HG03097 (cell line): ENCODE measurements around the gene CDCA5.
"Not testable (repeated sequence)": the region's sequence is repeated elsewhere in the genome, so short reads cannot be mapped to it uniquely, and the experiment has no call there.

Experiments used
- ATAC-seq: cut with Tn5 transposase; IDR thresholded peaks from one replicate; pipeline ENCODE4 v1.9.1; 2021; ENCODE audit not compliant: unreplicated experiment, low FRiP score

CDCA5 gene

GRCh38 chr11:65120831-65121230 lies 37.0 kb upstream of the CDCA5 start:
- no peak for ATAC-seq

- ATAC-seq: no peak
Measured at GRCh38 chr11:65119670-65119995, 35.8 kb upstream of the CDCA5 start.

- not testable (repeated sequence) for ATAC-seq
Measured at GRCh38 chr11:65118891-65119669, 35.2 kb upstream of the CDCA5 start.

DNA sequence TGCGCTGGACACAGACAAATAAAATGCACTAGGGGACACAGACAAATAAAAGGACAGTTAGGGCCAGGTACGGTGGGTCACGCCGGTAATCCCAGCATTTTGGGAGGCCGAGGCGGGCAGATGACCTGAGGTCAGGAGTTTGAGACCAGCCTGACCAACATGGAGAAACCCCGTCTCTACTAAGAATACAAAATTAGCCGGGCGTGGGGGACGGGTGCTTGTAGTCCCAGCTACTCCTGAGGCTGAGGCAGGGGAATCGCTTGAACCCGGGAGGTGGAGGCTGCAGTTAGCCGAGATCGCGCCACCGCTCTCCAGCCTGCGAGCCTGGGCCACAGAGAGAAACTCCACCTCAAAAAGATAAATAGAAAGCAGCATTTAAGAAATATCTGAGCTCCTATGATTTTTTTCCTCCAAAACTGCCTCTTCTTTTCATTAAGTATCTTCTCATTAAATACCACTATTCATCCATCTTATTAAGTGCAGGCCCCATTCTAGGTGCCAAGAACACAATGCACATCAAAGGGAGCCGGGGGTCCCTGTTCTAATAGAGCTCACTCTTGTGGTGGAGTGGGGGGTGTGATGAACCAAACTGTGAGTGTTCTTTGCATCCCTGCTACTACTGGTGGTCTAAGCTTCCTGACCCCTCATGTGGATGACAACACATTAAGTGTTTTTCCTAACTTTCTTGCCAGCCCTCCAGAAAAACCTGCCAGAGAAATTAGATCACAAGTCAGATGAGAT lies 34.4 kb upstream of the CDCA5 start:
- no peak for ATAC-seq

DNA sequence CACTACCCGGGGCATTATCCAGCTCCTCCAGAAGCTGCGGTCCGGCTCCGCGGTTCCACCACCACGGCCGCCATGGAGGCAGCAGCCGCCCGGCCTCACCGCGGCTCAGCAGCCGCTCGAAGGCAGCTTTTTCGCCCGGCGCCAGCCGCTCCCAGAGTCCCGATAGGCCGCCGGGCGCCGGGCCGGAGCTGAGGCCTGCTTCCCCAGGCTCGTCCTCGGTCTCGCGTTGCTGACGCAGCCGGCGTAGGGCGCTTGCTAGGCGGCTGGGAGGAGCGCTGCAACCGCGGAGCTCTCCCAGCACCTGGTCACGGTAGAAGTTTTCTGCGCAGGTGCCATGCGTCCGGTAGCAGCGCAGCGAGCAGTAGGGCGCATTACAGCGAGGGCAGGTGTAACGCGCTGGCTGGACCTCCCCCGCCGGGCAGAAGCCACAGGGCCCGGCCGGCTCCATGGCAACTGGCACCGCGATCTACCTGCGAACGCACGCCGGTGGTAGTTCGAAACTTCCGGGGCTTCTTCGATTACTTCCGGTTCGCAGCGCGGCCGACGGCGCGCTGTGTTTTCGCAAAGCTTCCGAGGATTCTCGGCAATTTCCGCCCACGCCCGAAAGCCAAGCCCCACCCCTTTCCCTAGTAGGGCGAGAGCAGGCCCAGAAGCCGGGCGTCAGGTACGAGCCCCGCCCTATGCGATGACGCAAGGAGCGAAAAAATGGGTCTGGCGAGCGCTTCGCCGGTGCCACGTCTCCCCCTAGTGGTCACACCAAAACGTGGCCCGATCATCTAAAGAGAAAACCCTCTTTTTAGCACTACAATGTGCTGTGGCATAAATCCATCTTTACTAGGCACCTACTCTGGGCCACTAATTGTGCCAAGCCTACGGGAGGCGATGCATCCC lies 33.6 kb upstream of the CDCA5 start, which contains the start of gene ZNHIT2:
TSS of gene ZNHIT2 (minus strand) at position 496 of the 891 bp plus-strand sequence. CDS start at position 448, 48 bp downstream.
- peak; percentile 56 for ATAC-seq

DNA sequence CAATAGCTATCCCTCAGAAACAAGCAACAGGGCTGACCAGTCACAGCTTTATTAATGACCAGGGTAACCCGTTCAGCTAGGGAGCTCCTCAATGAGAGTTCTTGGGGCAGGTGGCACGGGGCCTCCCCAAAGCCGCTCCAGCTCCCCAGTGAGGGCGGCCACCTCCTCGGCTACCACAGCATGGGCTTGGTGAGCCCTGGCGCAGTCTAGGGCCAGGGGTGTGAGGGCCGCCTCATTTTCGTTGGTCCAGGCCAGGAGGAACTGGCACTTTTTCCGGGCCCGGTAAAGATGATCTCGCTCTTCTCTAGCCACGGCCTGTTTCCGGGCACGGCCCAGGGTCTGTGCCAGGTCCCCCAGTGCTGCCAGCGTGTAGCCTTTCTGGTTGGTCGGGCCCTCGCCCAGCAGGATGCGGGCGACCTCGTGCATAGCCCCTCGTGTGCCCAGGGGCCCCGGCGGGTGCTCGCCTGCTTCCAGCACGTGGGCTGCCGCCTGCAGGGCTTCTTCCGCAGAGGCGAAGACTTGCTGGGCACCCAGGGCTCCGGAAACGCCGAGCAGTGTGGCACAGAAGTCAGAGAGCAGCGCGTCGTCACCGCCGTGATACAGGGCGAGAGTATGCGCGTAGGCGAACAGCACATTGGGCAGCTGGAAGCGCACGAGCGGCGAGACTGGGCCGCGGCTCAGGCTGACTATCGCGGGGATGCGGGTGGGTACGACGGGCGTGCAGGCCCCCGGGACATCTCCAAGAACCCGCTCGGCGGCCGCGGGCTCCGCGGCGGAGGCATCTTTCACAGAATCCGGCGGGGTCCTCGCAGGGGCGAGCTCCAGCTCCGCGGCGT lies 32.7 kb upstream of the CDCA5 start:
- peak; percentile 2 for ATAC-seq

DNA sequence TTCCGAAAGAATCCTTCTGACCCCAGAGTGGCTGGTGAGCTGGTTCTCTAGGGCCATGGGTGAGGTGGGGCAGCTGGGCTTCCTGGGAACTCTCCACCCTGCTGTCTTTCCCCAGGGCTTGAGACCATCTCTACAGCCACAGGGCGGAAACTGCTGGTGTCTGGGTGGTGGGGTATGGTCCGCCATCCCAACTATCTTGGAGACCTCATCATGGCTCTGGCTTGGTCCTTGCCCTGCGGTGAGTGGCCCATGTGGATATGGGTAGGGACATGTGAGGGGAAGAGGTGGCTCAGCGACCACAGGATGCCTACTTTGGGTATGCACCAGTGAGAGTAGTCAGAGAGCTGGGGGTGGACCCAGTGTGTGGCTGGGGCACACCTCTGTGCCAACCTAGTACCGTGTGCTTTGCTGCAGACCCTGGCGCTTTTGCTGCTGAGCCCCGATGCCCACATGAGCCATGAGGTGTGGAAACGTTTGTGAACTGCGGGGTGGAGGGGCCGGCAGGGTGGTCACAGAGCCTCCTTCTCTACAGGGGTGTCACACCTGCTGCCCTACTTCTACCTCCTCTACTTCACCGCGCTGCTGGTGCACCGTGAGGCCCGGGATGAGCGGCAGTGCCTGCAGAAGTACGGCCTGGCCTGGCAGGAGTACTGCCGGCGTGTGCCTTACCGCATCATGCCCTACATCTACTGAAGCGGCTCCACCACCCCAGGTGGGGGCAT lies 31.7 kb upstream of the CDCA5 start:
- no peak for ATAC-seq

DNA sequence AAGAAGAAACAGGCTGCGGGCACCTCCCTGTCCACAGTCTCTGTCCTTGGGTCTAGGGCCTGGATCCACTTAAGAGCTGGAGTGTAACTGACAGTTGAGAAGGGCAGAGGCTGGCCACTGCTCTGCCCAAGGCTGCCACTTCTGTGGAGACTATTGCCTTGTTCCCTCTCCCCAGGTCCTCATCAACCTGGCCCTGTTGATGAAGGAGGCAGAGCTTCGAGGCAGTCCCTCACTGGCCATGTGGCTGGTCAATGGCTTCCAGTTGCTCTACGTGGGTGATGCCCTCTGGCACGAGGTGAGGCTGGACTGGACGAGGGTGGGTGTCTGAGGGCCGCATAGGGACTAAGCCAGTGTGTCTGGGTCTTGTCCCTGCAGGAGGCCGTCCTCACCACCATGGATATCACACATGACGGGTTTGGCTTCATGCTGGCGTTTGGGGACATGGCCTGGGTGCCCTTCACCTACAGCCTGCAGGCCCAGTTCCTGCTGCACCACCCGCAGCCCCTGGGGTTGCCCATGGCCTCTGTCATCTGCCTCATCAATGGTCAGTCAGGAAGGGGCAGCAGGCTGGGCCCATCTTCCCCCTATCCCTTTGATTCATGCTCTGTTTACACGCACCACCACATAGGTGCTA lies 30.8 kb upstream of the CDCA5 start:
- ATAC-seq: no peak

- no peak for ATAC-seq
Measured at GRCh38 chr11:65113839-65114238, 30.0 kb upstream of the CDCA5 start.

- ATAC-seq: no peak
Measured at GRCh38 chr11:65113361-65113756, 29.5 kb upstream of the CDCA5 start.

DNA sequence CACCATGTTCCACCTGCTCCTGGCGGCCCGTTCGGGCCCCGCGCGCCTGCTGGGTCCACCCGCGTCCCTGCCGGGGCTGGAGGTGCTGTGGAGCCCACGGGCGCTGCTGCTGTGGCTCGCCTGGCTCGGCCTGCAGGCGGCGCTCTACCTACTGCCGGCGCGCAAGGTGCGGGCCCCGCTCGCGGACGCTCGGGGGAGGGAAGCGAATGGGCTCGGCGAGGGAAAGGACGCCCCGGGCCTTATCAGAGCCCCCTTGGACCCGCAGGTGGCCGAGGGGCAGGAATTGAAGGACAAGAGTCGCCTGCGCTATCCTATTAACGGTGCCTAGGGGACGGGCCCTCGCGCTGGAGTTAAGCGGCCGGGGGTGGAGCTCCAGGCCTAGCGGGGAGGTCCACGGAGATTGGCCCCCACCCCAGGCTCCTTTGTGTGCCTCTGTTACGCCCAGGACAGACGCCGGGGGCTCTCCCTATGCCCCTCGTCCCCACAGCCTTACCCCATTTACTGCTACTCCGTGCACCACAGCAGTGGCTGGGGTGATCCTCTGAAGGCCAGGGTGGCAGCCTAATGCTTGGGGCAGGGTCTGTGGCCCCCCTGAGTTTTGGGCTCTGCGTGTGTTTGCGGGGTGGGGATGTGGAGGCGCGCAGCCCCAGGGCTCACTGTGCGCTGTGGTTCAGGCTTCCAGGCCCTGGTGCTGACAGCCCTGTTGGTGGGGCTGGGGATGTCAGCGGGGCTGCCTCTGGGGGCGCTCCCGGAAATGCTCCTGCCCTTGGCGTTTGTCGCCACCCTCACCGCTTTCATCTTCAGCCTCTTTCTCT lies 28.9 kb upstream of the CDCA5 start:
- no peak for ATAC-seq

DNA sequence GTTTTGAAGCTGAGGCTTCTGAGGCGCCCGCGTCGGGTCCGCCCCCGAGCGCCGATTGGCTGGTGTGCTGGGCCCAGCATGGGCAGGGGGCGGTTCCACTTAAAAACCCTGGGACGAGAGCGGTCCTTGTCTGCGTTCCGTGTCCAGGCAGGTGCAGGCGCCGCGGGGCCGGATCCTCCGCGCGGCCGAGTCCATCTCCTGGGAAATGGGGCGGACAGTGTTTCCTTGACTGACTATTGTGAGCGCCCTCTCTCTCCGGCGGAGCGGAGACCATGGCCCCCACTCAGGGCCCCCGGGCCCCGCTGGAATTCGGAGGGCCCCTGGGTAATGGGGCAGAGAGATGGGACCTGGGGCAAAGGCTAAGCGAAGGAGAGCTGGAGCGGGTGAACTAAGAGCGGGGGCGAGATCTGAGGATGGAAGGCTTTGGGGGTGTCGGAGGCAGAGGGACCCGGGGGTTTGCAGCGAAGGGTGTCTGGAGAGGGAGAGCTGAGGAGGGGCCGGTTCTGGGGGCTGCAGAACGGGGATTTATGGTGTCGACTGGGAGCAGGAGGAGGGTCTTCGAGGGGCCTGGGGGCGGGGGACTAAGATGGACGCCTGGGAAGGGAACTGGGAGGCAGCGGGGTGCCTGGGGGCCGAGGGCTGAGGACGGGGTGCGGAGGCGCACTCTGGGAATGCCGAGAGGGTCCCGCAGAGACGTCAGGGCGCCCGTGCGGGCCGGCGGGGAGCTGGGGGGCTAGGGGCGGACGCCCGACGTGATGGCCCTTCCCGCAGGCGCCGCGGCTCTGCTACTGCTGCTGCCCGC lies 28.1 kb upstream of the CDCA5 start, which contains the start of gene TM7SF2:
TSS of gene TM7SF2 (plus strand) at position 129 of the 802 bp plus-strand sequence. CDS start at position 273, 144 bp downstream.
- ATAC-seq: peak; percentile 44

- no peak for ATAC-seq
Measured at GRCh38 chr11:65111159-65111743, 27.4 kb upstream of the CDCA5 start.

DNA sequence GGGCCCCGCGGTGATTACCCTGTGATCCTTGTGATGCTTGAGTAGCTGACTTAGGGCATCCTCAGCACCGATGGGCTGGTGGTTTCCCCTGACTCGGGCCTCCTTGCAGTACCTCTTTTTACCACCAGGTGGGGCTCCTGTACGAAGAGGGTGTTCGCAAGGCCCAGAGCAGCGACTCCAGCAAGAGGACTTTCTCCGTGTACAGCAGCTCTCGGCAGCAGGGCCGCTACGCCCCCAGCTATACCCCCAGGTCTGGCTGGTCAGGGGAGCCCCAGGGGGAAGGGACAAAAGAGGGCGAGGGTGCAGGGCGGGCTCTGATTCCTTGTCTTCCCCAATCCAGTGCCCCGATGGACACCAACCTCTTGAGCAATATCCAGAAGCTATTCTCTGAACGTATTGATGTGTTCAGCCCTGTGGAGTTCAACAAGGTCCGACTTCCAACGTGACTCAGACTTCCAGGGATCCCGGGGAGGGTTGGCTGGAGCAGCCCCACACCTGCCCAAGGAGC lies 26.6 kb upstream of the CDCA5 start:
- ATAC-seq: no peak

GRCh38 chr11:65109231-65110198 lies 25.7 kb upstream of the CDCA5 start:
- ATAC-seq: no peak
